Keratinocyte (primary cell): ENCODE data around the gene EXD3.

ENCODE experiments used
- EZH2 ChIP-seq: IDR thresholded peaks from one replicate; pipeline ENCODE4 v1.6.1; 2012; ENCODE audit warnings: inconsistent platforms, mild to moderate bottlenecking, low read length, moderate library complexity
- TF ChIP-seq, protein P1 (sequence below), 3 experiments: IDR thresholded peaks in 1 of 3; conservative IDR thresholded peaks in 1 of 3; optimal IDR thresholded peaks in 1 of 3; 2 replicates in 2 of 3; 3 replicates in 1 of 3; pipeline versions ENCODE3 to v1.5.1; 2011; ENCODE audit warnings: low read length in 3 of 3, mild to moderate bottlenecking in 3 of 3, moderate library complexity in 2 of 3, control low read depth in 1 of 3, inconsistent platforms in 1 of 3; ENCODE audit not compliant: insufficient read depth in 2 of 3; ENCODE audit errors: extremely low read depth in 1 of 3

DNA sequence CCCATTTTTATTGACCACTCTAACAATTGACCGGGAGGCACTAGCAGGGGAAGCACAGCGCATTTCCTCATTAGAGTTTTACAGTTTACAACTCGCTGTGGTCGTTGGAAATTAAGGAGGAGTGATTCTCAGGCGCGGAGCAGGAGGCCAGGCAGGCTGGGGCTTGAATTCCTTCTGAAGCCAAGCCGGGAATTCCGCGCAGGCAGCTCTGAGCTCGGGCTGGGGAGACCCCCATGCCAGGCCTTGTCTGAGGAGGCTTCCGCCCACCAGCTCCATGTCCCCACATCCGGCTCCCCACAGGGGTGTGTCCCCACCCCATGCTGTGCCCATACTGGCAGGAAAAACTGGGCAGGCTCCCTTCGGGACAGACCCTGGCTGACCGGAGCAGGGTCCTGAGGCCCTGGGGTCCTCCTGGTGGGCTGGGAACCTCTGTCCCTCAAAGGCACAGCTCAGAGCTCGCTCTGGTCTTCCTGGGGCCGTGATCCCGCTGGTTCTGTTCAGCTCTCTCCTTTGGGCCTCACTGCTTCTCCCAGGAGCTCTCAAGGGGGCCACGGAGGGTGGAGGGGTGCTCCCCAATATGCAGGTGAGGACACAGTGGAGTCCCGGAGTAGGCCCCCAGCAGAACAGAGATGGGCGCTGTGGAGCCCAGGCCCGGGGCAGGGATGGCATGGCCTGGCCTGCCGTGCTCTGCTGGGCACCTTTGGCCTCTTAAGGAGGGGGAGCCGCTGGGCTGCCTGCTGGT lies 119.6 kb downstream of the EXD3 start:
- TF ChIP-seq, protein P1, sequence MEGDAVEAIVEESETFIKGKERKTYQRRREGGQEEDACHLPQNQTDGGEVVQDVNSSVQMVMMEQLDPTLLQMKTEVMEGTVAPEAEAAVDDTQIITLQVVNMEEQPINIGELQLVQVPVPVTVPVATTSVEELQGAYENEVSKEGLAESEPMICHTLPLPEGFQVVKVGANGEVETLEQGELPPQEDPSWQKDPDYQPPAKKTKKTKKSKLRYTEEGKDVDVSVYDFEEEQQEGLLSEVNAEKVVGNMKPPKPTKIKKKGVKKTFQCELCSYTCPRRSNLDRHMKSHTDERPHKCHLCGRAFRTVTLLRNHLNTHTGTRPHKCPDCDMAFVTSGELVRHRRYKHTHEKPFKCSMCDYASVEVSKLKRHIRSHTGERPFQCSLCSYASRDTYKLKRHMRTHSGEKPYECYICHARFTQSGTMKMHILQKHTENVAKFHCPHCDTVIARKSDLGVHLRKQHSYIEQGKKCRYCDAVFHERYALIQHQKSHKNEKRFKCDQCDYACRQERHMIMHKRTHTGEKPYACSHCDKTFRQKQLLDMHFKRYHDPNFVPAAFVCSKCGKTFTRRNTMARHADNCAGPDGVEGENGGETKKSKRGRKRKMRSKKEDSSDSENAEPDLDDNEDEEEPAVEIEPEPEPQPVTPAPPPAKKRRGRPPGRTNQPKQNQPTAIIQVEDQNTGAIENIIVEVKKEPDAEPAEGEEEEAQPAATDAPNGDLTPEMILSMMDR (optimal IDR thresholded peaks at IDR 0.05 in 1 of 3, IDR thresholded peaks at IDR 0.05 in 1 of 3, conservative IDR thresholded peaks at IDR 0.05 in 1 of 3; ENCODE audit: extremely low read depth in 1 of 3, insufficient read depth in 2 of 3, low read length in 3 of 3): no peak
- TF ChIP-seq EZH2: no peak
